PC-3 (cell line): ENCODE measurements around the gene KLHL12.

ENCODE experiments used
- EZH2 ChIP-seq: fragments of 300-600 bp; sonication (generic); IDR thresholded peaks from one replicate; pipeline ENCODE4 v1.6.1; 2017; ENCODE audit warnings: antibody characterized with exemption, mild to moderate bottlenecking, low read length; ENCODE audit not compliant: unreplicated experiment
- EZH2phosphoT487 ChIP-seq: fragments of 300-600 bp; sonication (generic); IDR thresholded peaks from 2 replicates; pipeline ENCODE4 v1.6.1; 2018; ENCODE audit warnings: mild to moderate bottlenecking, antibody characterized with exemption, low read length, borderline replicate concordance
- TF ChIP-seq, protein P1 (sequence below): fragments of 300-600 bp; sonication (generic); conservative IDR thresholded peaks from 2 replicates; pipeline ENCODE4 v1.5.1; 2017; ENCODE audit warnings: antibody characterized with exemption, low read depth, mild to moderate bottlenecking, low read length

DNA sequence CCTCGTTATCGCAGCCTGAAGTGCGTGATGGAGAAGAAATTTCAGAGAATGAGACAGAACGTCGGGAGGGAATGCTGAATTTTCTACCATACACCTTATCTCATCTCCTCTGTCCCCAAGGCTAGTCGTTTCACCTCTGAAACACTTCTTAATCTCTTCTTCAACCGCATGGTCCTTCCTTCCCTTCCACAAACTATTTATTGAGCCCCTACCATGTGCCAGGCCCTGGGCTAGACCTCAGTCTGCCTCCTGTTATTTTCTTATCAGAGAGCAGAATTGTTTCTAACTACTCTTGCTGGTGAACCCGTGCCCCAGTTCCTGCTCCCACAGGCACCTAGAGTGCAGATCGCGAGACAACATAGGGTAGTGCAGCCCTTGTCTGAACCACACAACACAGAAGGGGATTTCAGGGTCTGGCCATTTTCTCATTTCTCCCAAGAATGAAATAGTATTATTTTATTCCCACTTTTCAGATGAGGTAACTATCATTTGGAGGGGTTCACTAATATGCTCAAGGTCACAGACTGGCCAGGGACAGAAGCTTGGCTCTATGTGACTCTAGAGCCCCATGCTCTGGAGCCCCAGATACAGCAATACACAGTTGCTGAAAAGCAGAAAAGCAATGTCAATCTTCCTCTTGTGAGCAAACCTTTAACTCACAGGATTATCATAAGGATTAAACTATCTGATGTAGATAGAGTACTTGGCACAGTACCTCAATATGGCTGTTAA is 31.7 kb upstream of the KLHL12 start:
- TF ChIP-seq, protein P1, sequence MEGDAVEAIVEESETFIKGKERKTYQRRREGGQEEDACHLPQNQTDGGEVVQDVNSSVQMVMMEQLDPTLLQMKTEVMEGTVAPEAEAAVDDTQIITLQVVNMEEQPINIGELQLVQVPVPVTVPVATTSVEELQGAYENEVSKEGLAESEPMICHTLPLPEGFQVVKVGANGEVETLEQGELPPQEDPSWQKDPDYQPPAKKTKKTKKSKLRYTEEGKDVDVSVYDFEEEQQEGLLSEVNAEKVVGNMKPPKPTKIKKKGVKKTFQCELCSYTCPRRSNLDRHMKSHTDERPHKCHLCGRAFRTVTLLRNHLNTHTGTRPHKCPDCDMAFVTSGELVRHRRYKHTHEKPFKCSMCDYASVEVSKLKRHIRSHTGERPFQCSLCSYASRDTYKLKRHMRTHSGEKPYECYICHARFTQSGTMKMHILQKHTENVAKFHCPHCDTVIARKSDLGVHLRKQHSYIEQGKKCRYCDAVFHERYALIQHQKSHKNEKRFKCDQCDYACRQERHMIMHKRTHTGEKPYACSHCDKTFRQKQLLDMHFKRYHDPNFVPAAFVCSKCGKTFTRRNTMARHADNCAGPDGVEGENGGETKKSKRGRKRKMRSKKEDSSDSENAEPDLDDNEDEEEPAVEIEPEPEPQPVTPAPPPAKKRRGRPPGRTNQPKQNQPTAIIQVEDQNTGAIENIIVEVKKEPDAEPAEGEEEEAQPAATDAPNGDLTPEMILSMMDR = no peak
- TF ChIP-seq EZH2 (no peak), EZH2phosphoT487 (no peak)
